HG03342 (cell line): ENCODE measurements around the gene TEAD1.

Experiments used
- ATAC-seq: cut with Tn5 transposase; IDR thresholded peaks from one replicate; pipeline ENCODE4 v1.9.1; 2021; ENCODE audit warnings: mild to moderate bottlenecking, moderate library complexity; ENCODE audit not compliant: unreplicated experiment

The TEAD1 gene

GRCh38 chr11:12803086-12803826, 129.0 kb downstream of the TEAD1 start:
- ATAC-seq: no peak

GRCh38 chr11:12806113-12806512, 131.9 kb downstream of the TEAD1 start:
- no peak for ATAC-seq

DNA sequence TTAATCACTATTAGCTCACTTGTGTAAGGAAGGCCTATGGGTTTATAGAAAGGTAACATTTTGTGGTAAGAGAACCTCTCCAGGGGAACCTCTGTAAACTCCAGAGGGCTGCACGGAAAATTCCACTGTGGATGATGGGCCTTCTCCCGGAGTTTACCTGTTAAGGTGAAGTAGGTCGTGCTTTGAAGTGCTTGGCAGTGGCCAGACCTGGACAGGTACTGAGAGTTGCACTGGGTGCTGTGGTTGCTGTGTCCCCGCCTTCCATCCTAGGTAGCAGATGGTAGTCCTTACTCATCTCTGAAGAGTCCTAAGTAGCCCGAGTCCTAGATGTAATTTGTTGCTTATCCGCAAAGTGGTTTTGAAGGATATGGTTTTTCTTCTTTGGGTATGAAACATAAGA, 133.4 kb downstream of the TEAD1 start:
- ATAC-seq: no peak

DNA sequence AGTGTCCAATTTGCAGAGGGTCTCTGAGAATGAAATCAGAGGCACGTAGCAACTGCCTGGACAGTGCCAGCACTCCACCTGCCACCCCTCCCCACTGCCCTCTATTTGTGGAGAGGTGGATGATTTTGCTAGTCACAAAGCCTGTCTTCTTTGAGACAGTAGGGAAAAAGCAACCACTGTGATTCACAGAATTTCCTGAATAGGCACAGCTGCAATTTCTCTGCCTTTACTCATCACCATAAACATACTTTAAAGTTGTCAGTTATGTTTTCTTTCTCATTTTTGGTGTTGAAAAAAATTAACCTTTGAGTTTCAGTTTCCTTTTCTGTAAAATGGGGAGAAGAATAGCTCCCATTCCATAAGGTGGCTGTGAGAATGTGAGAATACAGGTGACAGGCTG, 134.3 kb downstream of the TEAD1 start:
- ATAC-seq: no peak

GRCh38 chr11:12809364-12809763, 135.1 kb downstream of the TEAD1 start:
- no peak for ATAC-seq

DNA sequence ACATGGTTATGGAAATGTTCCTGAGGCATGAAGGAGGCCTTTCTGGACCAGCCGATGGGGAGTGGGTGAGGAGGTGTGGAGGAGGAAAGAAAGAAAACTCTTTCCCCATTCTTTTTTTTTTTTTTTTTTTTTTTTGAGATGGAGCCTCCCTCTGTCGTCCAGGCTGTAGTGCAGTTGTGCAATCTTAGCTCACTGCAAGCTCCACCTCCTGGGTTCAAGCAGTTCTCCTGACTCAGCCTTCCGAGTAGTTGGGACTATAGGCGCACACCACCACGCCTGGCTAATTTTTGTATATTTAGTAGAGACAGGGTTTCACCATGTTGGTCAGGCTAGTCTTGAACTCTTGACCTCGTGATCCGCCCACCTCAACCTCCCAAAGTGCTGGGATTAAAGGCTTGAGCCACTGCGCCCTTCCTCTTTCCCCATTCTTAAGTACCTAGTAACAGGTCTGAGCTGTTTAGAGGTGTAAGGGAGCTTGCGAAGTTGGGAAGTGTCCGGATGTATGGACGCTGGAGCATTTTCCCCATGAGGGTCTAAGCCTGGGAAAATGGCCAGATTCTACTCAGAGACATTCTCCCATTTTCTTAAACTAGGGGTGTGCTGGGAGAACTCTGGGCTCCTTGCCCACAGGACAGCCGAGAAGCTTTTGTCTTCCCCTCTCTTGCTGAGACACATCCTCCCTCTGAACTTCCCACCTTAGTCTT, 135.8 kb downstream of the TEAD1 start:
- no peak for ATAC-seq

DNA sequence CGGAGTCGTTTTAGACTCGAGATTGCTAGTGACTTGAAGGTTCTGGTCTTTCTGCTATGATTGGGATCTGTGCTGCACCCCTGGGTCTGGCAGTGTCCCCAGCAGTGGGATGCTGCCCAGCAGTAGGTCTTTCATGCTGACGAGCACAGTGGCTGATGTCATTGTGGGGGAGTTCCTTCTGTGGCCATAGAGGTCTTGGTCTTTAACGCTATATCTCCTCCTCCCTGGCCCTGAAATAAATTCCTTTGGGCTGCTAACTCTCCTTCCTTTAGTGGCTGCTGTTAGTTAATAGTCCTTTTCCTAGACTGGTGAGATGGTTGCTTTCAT, 136.3 kb downstream of the TEAD1 start:
- no peak for ATAC-seq

GRCh38 chr11:12811861-12812260, 137.6 kb downstream of the TEAD1 start:
- no peak for ATAC-seq

GRCh38 chr11:12812849-12813248, 138.6 kb downstream of the TEAD1 start:
- ATAC-seq: no peak

DNA sequence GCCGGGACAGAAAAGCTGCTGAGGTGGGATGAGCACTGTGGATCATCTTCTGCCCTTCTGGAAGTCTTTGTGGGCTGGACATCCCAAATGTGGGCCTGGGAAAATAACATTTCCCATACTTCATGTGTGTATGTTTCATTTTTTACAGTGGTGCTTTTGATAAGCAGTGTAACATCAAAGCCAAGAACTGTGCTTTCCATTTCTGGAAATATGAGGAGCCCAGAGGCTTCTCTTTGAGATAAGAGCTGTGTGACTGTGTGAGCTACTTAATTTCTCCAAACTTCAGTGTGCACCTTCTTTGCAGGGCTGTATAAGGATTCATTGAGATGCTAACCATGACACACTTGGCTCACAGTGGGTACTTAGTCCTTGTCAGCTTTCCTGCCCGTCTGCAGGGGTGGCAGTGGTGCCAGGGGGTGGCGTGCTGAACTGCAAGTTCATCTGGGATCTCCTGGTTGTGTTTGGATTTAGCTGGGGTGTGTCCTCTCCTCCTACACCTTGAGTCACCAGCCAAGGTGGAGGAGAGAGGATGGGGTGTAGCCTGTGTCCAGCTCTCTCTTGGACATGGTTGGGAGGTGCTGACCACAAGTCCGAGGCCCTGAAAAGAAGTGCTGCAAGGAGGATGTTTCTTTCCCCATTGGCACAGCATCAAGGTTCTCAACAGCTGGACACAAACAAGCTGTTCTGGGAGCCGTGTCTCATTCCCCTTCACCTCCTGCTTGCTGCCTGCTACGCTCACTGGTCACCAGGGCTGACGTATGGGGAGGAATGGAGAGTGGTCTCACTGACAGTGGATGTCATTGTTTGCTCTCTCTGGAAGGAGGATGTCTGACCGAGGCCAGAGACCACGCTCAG, 139.4 kb downstream of the TEAD1 start:
- ATAC-seq: no peak

DNA sequence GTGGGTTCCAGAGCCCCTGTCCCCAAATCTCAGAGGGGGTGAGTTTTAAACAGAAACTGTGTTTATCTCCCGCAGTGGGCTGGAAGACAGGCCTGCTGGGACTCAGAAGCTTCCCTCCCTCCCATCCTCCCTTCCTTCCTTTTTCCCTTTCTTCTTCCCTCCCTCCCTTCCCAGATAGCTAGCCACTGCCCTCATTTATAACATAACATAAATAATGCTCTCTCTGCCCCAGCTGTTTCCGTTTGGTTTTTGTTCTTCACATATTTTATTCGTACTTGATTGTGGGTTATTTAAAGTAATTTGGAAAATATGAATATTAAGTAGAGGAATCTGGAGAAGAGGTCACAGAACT, 140.9 kb downstream of the TEAD1 start:
- no peak for ATAC-seq

GRCh38 chr11:12815931-12816494, 141.8 kb downstream of the TEAD1 start:
- ATAC-seq: no peak

GRCh38 chr11:12817681-12818332, 143.6 kb downstream of the TEAD1 start:
- no peak for ATAC-seq

DNA sequence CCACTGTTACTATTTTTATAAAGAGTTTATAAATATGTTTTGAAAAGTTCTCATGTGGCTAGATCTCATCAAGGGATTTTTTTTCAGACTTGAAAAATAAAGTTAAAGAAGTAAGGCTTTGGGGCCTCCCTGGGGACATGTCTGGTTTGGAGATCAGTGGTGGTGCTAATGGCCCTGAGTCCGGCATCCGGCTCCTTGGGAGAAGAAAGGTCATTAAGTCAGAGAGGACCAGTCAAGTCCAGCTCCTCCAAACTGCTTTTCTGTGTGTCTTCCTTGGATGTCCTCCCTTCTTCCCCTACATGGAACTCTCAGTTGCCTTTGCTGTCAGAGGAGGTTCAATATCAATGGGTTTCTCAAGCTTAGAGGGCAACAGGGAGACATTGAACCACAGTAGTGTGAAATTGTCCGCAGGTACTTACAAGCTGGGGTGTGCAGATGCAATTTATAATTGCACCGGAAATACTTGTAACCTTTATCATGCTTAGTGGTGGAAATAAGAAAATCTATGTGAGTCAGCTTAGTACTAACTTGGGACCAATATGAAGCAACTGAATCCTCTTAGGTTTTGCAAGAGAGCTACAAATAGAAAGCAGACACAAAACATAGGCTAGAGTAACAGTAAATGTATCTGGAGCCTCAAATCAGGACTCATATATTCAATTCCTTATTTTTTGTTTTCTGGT, 144.3 kb downstream of the TEAD1 start:
- ATAC-seq: no peak

DNA sequence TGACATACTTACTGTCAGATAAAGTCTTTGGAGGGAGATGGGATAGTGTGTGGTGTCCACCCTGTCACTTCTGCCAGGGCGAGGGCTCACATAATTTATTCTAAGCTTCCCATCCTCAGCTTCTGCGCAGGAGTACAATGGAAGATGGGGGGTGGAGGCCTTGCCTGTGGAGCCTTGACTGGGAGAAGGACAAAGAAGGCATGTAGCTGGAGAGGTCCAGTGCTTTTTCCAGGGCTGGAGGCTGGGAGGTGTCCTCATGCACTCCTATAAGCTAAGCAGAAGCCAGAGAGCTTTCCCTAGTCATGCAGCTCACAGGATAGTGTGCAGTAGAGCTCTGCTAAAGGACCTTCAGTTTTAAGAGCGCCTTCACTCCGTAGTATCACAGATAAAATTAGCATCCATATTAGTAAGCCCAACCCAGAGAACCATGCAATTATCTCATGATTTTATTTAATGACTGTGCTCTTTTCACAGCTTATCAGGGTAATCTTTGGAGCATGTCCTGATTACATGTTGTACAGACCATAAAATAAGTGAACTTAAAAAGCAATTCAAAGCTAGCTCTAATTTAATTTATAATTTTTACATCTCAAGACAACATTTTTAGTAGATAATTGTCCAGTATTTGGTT, 148.3 kb downstream of the TEAD1 start:
- no peak for ATAC-seq

DNA sequence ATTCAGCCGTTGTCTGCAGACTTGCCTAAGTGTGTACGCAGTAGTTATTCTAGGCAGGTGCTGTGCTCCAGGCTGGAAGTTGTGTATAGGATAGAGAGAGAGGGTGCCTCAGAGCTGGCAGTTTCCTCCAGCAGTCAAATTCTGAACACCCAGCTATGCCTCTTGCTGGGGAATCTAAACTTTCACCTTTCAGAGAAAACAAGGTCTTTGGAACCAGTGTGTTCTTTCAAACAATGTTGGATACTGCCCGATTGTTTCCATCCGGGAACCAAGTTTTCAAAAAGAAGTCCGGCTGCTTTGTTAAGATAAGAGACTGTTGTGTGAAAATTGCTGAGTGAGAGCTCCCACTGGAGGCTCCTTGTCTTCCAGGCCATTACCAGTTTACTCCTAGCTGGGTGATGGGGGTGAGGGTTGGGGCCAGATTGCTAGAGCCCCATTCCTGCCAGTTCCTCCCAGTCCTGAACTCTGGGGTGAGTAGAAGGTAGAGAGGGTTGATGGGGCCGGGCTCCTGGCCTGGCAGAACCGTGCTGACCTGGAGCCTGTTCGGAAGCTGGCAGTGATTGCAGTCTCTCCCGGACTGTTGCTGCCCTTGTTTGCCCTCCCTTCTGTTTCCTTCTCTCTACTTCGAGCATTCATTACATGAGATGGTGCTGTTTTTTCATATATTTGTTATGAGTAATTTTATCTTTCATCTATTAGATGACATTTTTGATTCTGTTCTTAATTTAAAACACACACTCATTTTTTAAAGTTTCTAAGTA, 150.2 kb downstream of the TEAD1 start:
- no peak for ATAC-seq

DNA sequence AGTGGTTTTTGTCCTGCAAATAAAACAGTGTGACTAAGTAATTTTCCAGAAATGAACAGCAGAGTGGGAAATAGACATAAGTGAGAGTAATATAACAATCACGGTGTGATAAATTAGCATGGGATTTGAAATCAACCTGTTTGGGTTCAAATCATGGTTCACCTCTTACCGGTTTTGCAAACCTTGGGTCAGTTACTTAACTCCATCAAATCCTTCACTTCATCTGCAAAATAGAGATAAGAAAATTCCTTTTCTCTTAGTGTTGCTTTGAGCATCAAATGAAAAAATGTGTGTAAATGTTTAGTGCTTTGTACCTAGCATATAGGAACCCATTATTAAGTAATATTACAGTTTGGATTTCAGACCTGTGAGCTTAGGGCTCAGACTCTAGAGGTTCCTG, 152.2 kb downstream of the TEAD1 start:
- ATAC-seq: no peak

DNA sequence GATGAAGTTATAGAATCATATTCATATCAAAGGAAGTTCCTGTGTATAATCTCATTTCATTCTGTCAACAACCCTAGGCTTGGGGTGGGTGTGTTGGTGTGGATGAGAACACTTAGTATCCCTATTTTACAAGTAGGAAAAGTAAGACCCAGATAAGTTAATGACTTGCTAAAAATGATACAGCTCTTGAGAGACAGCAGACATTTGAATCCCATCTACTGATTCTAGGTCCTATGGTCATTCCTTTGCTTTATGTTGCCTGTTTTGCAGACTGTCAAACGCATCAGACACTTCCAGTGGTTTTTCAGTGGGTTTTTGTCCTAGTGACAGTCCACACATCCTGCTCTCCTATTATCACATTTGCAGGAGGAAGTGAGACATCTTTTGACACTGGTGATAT, 153.1 kb downstream of the TEAD1 start:
- no peak for ATAC-seq
